ENCODE results near the gene ATP9A.
"Not testable (repeated sequence)": the region's sequence is repeated elsewhere in the genome, so short reads cannot be mapped to it uniquely, and the experiment has no call there.

ATP9A gene

DNA sequence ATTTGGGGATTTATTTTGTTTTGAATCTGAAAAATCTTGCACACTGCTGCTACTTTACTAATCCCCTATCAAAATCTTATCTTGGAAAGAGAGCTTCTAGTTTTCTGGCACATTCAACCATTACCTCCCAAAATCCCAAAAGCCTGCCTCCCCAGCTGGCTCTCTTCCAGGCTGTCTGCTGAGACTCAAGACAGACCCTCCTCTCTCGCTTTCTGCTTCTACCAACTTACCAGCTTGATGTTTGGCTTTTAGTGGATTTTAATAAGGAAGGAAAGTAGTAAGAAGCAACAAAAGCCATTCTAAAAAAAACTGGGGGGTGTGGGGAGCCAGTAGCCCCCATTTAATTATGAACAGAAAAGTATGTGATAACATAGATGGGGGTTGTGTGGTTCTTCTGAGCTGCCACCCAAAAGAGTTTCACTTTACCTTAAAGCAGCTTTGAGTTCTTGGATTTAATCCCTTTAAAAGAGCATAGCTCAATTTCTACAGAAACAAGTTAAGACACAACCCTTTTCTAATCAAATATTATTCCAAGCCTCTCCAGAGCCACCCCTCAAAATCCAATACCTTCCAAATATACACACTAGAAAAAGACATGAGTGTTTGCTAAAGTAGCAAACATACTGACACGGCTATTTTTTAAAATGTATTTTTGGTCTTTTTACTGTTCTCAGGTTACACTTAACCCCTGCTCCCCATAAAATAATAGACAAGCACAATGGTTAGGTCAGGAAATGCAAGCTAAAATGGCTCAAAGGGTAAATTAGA is 71.7 kb downstream of the ATP9A start:
- in situ Hi-C loops (cut with MboI; ENCODE audit: low sequenced_read_pairs) = no loop called here
- Histone ChIP-seq H3K4me1 (peaks cover 33% of the 10 kb centered on the region), H3K36me3 (replicated peaks) (0 out of 2 replicates have a peak, but pooled peaks cover 2% of the 10 kb centered on the region), H3K27me3 (ENCODE audit: low read depth) (no peaks in the 10 kb centered on the region), H3K4me3 (peak overlapping the region; percentile 1; the same call in 1 of the 2 replicates), H3K9me3 (no peaks in the 10 kb centered on the region)
- peak; percentile 66 to 77 for DNase-seq (ENCODE audit: low spot score in 2 of 2)

- no peak overlapping the region; the same call in 1 of the 2 replicates for H3K4me3 ChIP-seq
- in situ Hi-C loops (cut with MboI; ENCODE audit: low sequenced_read_pairs) = no loop called here
- DNase-seq (ENCODE audit: low spot score in 2 of 2) = no peak
Observed at GRCh38 chr20:51695574-51696303, 72.5 kb downstream of the ATP9A start.

DNA sequence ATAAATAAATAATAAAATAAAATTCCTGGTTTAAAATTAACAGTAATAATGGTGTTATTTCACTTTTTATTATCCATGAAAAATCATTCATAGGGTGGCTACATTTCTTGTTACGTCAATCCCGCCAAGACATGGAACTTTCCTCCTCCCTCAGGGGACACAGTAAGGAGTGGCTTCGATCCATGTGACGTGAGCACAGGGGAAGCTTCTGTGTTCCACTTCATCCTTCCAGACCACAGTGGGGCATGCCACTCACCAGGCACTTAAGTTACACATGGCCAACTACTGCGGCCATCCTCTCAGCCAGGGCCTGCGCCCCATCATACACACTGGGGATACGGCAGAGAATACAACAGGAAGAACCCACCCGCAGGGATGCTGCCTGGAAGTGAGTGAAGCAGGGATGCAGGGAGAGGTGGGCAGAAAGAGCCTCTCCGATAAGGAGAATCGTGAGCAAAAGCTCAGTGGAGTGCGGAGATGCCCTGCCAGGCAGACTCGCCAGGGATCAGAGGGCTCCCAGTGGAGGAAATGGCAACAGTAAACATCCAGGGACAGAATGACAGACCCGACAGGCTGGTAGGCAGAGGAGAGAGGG is 75.3 kb downstream of the ATP9A start:
- no peaks in the 10 kb centered on the region for H3K27me3 ChIP-seq (ENCODE audit: low read depth)
- H3K36me3 ChIP-seq (replicated peaks) = 0 out of 2 replicates have a peak, but pooled peaks cover 5% of the 10 kb centered on the region
- H3K4me3 ChIP-seq = no peak overlapping the region
- in situ Hi-C loops (cut with MboI; ENCODE audit: low sequenced_read_pairs) = no loop called here
- peaks cover 25% of the 10 kb centered on the region for H3K4me1 ChIP-seq
- no peaks in the 10 kb centered on the region for H3K9me3 ChIP-seq
- no peak for DNase-seq (ENCODE audit: low spot score in 2 of 2)

More at GRCh38 chr20:51695574-51696303, 72.5 kb downstream of the ATP9A start:
- Histone ChIP-seq H3K27me3 (ENCODE audit: low read depth) (no peaks in the 10 kb centered on the region), H3K36me3 (replicated peaks) (0 out of 2 replicates have a peak, but pooled peaks cover 2% of the 10 kb centered on the region), H3K4me1 (peaks cover 26% of the 10 kb centered on the region), H3K9me3 (no peaks in the 10 kb centered on the region)

DNA sequence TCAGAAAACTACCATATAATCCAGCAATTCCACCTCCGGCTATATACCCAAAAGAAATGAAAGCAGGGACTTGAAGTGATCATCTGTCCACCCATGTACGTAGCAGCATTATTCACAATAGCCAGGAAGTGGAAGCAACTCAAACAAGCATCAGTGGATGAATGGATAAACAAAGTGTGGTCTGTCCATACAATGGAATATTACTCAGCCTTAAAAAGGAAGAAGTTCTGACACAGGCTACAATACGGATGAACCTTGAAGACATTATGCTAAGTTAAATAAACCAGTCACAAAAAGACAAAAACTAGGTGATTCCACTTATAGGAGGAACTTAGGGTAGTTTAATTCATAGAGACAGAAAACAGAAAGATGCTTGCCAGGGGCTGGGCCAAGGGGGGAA is 76.5 kb downstream of the ATP9A start:
- in situ Hi-C loops (cut with MboI; ENCODE audit: low sequenced_read_pairs) = no loop called here
- Histone ChIP-seq H3K27me3 (ENCODE audit: low read depth) (no peaks in the 10 kb centered on the region), H3K4me3 (no peak overlapping the region), H3K9me3 (no peaks in the 10 kb centered on the region), H3K4me1 (peaks cover 13% of the 10 kb centered on the region), H3K36me3 (replicated peaks) (0 out of 2 replicates have a peak, but pooled peaks cover 10% of the 10 kb centered on the region)
- no peak for DNase-seq (ENCODE audit: low spot score in 2 of 2)

- DNase-seq (ENCODE audit: low spot score in 2 of 2) = peak in 1 of 2 experiments; percentile 36
- H3K27me3 ChIP-seq (ENCODE audit: low read depth) = no peaks in the 10 kb centered on the region
- in situ Hi-C loops (cut with MboI; ENCODE audit: low sequenced_read_pairs) = no loop called here
Observed at GRCh38 chr20:51688600-51689244, 79.5 kb downstream of the ATP9A start.

GRCh38 chr20:51687630-51688029 is 80.6 kb downstream of the ATP9A start:
- no peak for DNase-seq (ENCODE audit: low spot score in 2 of 2)
- Histone ChIP-seq H3K27me3 (ENCODE audit: low read depth) (no peaks in the 10 kb centered on the region), H3K36me3 (replicated peaks) (0 out of 2 replicates have a peak, but pooled peaks cover 7% of the 10 kb centered on the region), H3K9me3 (no peaks in the 10 kb centered on the region), H3K4me1 (no peaks in the 10 kb centered on the region; the same call in 1 of the 2 replicates), H3K4me3 (no peak overlapping the region)
- in situ Hi-C loops (cut with MboI; ENCODE audit: low sequenced_read_pairs) = no loop called here

More at GRCh38 chr20:51688600-51689244, 79.5 kb downstream of the ATP9A start:
- Histone ChIP-seq H3K4me1 (no peaks in the 10 kb centered on the region; the same call in 1 of the 2 replicates), H3K36me3 (replicated peaks) (0 out of 2 replicates have a peak, but pooled peaks cover 7% of the 10 kb centered on the region), H3K4me3 (no peak overlapping the region), H3K9me3 (no peaks in the 10 kb centered on the region)

DNA sequence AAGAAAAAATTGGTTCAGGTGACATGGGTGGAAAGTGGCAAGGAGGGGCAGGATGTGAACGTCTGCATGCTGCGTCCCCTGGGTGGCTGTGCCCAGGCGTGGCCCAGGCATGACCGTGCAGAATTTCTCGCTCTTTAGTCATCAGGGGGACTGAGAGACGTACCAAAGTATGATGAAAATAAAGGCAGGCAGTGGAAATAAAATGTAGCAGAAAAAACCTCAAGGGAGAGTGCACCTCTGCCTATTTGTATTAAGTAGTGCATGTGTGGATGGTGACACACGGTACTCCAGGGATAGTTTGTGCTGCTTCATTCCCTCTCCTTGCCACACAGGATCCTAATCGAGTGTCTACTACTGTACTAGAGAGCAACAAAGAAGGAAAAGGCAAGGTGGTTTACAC is 81.1 kb downstream of the ATP9A start:
- in situ Hi-C loops (cut with MboI; ENCODE audit: low sequenced_read_pairs) = no loop called here
- DNase-seq (ENCODE audit: low spot score in 2 of 2) = no peak
- Histone ChIP-seq H3K27me3 (ENCODE audit: low read depth) (no peaks in the 10 kb centered on the region), H3K36me3 (replicated peaks) (0 out of 2 replicates have a peak, but pooled peaks cover 7% of the 10 kb centered on the region), H3K4me1 (no peaks in the 10 kb centered on the region; the same call in 1 of the 2 replicates), H3K9me3 (no peaks in the 10 kb centered on the region), H3K4me3 (no peak overlapping the region)

GRCh38 chr20:51685494-51685893 is 82.7 kb downstream of the ATP9A start:
- H3K4me3 ChIP-seq; H3K27me3 ChIP-seq (ENCODE audit: low read depth); H3K9me3 ChIP-seq; H3K4me1 ChIP-seq; in situ Hi-C loops (cut with MboI; ENCODE audit: low sequenced_read_pairs); DNase-seq (ENCODE audit: low spot score in 2 of 2); H3K36me3 ChIP-seq (replicated peaks): not testable (repeated sequence)

DNA sequence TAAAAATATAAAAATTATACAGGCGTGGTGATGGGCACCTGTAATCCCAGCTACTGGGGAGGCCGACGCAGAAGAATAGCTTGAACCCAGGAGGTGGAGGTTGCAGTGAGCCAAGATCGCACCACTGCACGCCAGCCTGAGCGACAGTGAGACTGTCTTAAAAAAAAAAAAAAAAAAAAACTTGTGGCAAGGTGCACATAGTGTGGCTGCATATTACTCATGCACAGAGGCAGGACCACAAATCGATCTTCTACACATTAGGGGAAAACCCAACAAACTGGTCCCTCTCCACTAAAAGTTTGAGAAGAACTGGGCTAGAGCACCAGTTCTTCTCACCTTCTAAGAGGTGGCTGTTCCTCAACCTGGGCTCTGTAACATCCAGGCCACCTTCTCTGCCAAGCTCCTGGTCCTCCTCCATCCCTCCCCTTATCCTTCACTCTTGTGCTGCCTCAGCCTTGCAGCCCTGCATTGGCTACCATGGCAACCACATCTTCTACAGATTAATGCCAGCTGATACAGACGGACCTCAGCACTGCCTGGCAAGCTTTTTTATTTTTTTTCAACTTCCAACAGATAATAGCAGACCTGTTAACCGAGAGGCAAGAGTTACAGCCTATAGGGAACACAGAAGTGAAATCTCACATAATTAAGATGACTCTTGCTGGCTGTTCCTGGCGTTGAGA is 88.0 kb downstream of the ATP9A start:
- in situ Hi-C loops (cut with MboI; ENCODE audit: low sequenced_read_pairs) = no loop called here

DNA sequence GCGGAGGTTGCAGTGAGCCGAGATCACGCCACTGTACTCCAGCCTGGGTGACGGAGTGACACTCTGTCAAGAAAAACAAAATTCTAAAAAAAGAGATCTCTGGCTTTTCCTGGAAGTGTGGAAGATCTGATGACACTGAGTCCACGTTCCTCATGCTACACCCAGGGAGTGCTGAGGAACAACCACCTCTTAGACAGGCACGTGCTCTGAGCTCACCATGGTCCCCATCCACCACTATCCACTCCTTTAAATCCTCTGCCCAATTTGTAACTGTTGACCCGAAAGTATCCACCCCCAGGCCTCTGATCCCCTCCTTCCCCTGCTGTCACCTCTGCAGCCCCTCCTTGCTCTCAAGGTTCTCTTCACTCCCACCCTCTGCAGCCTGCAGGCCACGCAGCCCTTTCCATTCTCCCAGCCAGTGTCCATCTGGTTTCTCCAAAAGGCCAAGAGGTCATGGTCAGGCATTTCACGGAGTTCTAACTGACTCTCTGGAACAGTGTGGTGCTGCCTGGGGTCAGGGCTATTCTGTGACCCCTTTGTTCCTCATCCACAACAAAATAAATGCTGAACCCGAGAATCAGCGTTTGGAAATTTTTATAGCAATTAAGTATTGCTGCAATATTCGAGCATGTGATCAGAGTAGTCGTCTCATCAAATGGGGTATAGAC is 88.8 kb downstream of the ATP9A start:
- in situ Hi-C loops (cut with MboI; ENCODE audit: low sequenced_read_pairs) = no loop called here
- H3K27me3 ChIP-seq (ENCODE audit: low read depth) = no peaks in the 10 kb centered on the region
- peaks cover 9% of the 10 kb centered on the region for H3K36me3 ChIP-seq (replicated peaks)
- H3K4me1 ChIP-seq = no peaks in the 10 kb centered on the region
- no peaks in the 10 kb centered on the region for H3K9me3 ChIP-seq
- no peak overlapping the region for H3K4me3 ChIP-seq
- DNase-seq (ENCODE audit: low spot score in 2 of 2) = no peak

More for the DNA sequence above, 88.0 kb downstream of the ATP9A start:
- peaks cover 3% of the 10 kb centered on the region for H3K36me3 ChIP-seq (replicated peaks)
- no peak overlapping the region for H3K4me3 ChIP-seq
- no peak for DNase-seq (ENCODE audit: low spot score in 2 of 2)
- no peaks in the 10 kb centered on the region for H3K9me3 ChIP-seq
- no peaks in the 10 kb centered on the region for H3K27me3 ChIP-seq (ENCODE audit: low read depth)
- no peaks in the 10 kb centered on the region for H3K4me1 ChIP-seq

DNA sequence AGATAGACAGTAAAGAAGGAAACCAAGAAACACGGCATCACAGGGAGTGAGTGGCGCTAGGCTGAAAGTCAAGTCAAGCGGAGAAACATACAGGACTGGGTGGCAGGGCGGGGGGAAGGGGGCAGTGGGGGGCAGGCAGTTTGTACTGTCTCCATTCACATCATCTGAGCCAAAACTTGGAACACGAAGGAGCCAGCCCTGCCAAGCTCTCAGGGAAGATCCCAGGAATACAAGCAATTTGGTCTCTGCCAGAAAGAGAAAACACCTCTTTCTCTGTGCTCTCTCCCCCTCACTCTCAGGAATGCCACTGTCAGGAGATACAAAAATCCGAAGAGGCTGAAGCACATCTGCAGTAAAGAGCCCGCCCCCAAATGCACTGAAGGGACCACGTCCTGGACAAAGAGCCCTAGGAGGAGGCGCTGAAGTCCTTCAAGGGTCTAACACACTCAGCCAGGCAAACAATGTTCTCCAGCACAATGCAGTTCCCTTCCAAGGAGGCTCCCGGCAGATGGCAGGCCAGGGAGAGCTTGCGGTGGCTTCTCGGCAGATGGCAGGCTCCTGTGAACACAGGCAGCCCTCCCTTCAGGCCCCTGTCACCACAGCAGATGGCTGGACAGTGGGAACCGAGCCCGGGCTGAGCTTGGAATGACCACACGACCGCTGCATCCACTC is 90.0 kb downstream of the ATP9A start:
- Histone ChIP-seq H3K4me1 (no peaks in the 10 kb centered on the region), H3K9me3 (no peaks in the 10 kb centered on the region), H3K27me3 (ENCODE audit: low read depth) (no peaks in the 10 kb centered on the region), H3K4me3 (no peak overlapping the region), H3K36me3 (replicated peaks) (peaks cover 21% of the 10 kb centered on the region)
- DNase-seq (ENCODE audit: low spot score in 2 of 2) = no peak
- in situ Hi-C loops (cut with MboI; ENCODE audit: low sequenced_read_pairs) = no loop called here

DNA sequence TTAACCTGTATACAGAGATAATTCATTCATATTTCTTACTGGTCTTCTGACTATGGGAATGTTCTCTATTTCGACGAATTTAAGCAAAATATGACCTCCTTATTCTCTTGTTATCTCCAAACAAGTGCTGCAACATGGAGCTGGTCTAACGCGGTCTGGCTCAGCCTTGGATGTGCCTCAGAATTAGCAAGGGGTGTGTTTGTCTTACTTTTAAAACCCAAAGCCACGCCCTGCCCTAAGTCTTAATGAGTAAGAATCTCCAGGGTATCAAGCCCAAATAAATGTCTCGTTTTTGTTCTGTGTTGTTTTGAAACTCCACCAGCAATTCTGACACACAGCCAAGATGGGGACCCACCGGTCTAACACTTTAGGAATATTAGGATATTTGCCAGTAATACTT is 99.2 kb downstream of the ATP9A start:
- Histone ChIP-seq H3K4me3 (no peak overlapping the region), H3K36me3 (replicated peaks) (peaks cover 35% of the 10 kb centered on the region), H3K4me1 (no peaks in the 10 kb centered on the region; the same call in 1 of the 2 replicates), H3K27me3 (ENCODE audit: low read depth) (no peaks in the 10 kb centered on the region), H3K9me3 (no peaks in the 10 kb centered on the region)
- no peak for DNase-seq (ENCODE audit: low spot score in 2 of 2)
- in situ Hi-C loops (cut with MboI; ENCODE audit: low sequenced_read_pairs) = no loop called here

All from HAP-1 (cell line).